Thyroid gland (tissue), 4 donors: Measurements from ENCODE around the gene FHOD3. TPM values are rescaled to one million over a fixed set of nuclear protein-coding genes. Genes with fewer than 3 reads are reported as not detected.

Experiments
- DNase-seq, 2 donors: peaks; one replicate each; pipeline ENCODE4 v3.0.0-alpha.2; 2019
- H3K27ac ChIP-seq, 3 donors: fragments of 200-600 bp; sonication (generic); 1 replicate in 2 of 3; 2 replicates in 1 of 3; pipeline ENCODE4 v1.5.1; 2016 to 2019; ENCODE audit warnings: mild to moderate bottlenecking in 1 of 3, moderate library complexity in 1 of 3
- H3K27me3 ChIP-seq: fragments of 200-600 bp; sonication (generic); one replicate; pipeline ENCODE4 v1.5.1; 2019
- H3K36me3 ChIP-seq, 2 donors: fragments of 200-600 bp; sonication (generic); one replicate each; pipeline ENCODE4 v1.5.1; 2016 to 2019
- H3K4me1 ChIP-seq, 2 donors: fragments of 200-600 bp; sonication (generic); one replicate each; pipeline ENCODE4 v1.5.1; 2017 to 2019
- H3K4me3 ChIP-seq, 3 donors: fragments of 200-600 bp; sonication (generic); replicated peaks in 1 of 3; 1 replicate in 2 of 3; 2 replicates in 1 of 3; pipeline ENCODE4 v1.5.1; 2016; ENCODE audit warnings: mild to moderate bottlenecking in 1 of 3
- H3K9me3 ChIP-seq: fragments of 200-600 bp; sonication (generic); one replicate; pipeline ENCODE4 v1.5.1; 2017
- POLR2A ChIP-seq, 2 donors: fragments of 450-650 bp; IDR thresholded peaks; one replicate each; pipeline ENCODE4 v1.6.1; 2017; ENCODE audit warnings: antibody characterized with exemption in 2 of 2, mild to moderate bottlenecking in 2 of 2, moderate library complexity in 1 of 2
- WGBS, 2 donors: methylation state at CpG; one replicate each; pipeline ENCODE4 v1.1.5; 2017; 5-methylcytosine and 5-hydroxymethylcytosine counted together
- intact Hi-C: fragments of 100-400 bp; cut with DNase I; formaldehyde crosslinking; loops from one replicate; pipeline ENCODE4 v1.15.1; 2023
- total RNA-seq, 4 donors: library from RNA; depleted of rRNA; stranded (reverse); fragments of >200 nt; gene quantifications; one replicate each; pipeline ENCODE4 v1.2.3, GENCODE V29; 2016
- TF ChIP-seq, protein P1 (sequence below), 6 experiments: fragments of 200-600 bp in 3 of 6; fragments of 450-650 bp in 3 of 6; sonication (generic) in 3 of 6; IDR thresholded peaks; one replicate each; pipeline ENCODE4 v1.5.1; 2016 to 2019; ENCODE audit warnings: antibody characterized with exemption in 6 of 6, mild to moderate bottlenecking in 2 of 6, inconsistent platforms in 1 of 6, moderate library complexity in 1 of 6

Gene FHOD3
- total RNA-seq, 4 donors from 2014 or later, result 1.6 to 6.9 (median 4.8) TPM

GRCh38 chr18:36314754-36315153 is 17.2 kb downstream of the FHOD3 start:
- Histone ChIP-seq H3K36me3 (no peaks in the 10 kb centered on the region), H3K27ac (peak overlapping the region; percentile 15 to 83 (median 73)), H3K4me1 (peaks cover 11 to 16% of the 10 kb centered on the region in 2 donors), H3K4me3 (no peak overlapping the region), H3K9me3 (no peaks in the 10 kb centered on the region), H3K27me3 (no peaks in the 10 kb centered on the region)
- no peak for TF ChIP-seq POLR2A (IDR thresholded peaks at IDR 0.05)
- TF ChIP-seq, protein P1, sequence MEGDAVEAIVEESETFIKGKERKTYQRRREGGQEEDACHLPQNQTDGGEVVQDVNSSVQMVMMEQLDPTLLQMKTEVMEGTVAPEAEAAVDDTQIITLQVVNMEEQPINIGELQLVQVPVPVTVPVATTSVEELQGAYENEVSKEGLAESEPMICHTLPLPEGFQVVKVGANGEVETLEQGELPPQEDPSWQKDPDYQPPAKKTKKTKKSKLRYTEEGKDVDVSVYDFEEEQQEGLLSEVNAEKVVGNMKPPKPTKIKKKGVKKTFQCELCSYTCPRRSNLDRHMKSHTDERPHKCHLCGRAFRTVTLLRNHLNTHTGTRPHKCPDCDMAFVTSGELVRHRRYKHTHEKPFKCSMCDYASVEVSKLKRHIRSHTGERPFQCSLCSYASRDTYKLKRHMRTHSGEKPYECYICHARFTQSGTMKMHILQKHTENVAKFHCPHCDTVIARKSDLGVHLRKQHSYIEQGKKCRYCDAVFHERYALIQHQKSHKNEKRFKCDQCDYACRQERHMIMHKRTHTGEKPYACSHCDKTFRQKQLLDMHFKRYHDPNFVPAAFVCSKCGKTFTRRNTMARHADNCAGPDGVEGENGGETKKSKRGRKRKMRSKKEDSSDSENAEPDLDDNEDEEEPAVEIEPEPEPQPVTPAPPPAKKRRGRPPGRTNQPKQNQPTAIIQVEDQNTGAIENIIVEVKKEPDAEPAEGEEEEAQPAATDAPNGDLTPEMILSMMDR (IDR thresholded peaks at IDR 0.05), result no peak
- intact Hi-C loops, result no loop called here
- DNase-seq, result peak; percentile 18 to 22
- 18 to 30% methylated on average over 4 of the region's 4 CpGs for WGBS, 2 donors

- Histone ChIP-seq H3K36me3 (no peaks in the 10 kb centered on the region), H3K4me1 (peaks cover 11 to 16% of the 10 kb centered on the region in 2 donors), H3K27me3 (no peaks in the 10 kb centered on the region), H3K4me3 (no peak overlapping the region), H3K9me3 (no peaks in the 10 kb centered on the region), H3K27ac (peak overlapping the region in 2 of 3 donors; percentile 73 to 83)
- peak; percentile 67 for DNase-seq
- TF ChIP-seq, protein P1 (IDR thresholded peaks at IDR 0.05), result no peak
- no peak for TF ChIP-seq POLR2A (IDR thresholded peaks at IDR 0.05)
- intact Hi-C loops, result no loop called here
- 39 to 55% methylated on average over 10 of the region's 10 CpGs for WGBS, 2 donors
Measured at GRCh38 chr18:36315736-36316135, 18.2 kb downstream of the FHOD3 start.

- TF ChIP-seq, protein P1 (IDR thresholded peaks at IDR 0.05), result no peak
- no peak for TF ChIP-seq POLR2A (IDR thresholded peaks at IDR 0.05)
- H3K9me3 ChIP-seq, result no peaks in the 10 kb centered on the region
- H3K4me1 ChIP-seq, result peaks cover 11 to 16% of the 10 kb centered on the region in 2 donors
- no peak overlapping the region for H3K4me3 ChIP-seq
- no peak for DNase-seq
- no peaks in the 10 kb centered on the region for H3K36me3 ChIP-seq
- H3K27ac ChIP-seq, result peak overlapping the region in 1 of 3 donors; percentile 41
- intact Hi-C loops, result no loop called here
- H3K27me3 ChIP-seq, result no peaks in the 10 kb centered on the region
- 92 to 97% methylated on average over 2 of the region's 2 CpGs for WGBS, 2 donors
Measured at GRCh38 chr18:36316246-36316645, 18.7 kb downstream of the FHOD3 start.

- intact Hi-C loops, result no loop called here
- Histone ChIP-seq H3K4me1 (no peaks in the 10 kb centered on the region), H3K9me3 (no peaks in the 10 kb centered on the region), H3K27ac (no peak overlapping the region), H3K36me3 (no peaks in the 10 kb centered on the region), H3K27me3 (no peaks in the 10 kb centered on the region), H3K4me3 (no peak overlapping the region)
- TF ChIP-seq, protein P1 (IDR thresholded peaks at IDR 0.05), result no peak
- no peak for TF ChIP-seq POLR2A (IDR thresholded peaks at IDR 0.05)
- no peak for DNase-seq
- WGBS, 2 donors, result 75 to 77% methylated on average over 10 of the region's 10 CpGs
Measured at GRCh38 chr18:36321658-36322407, 24.3 kb downstream of the FHOD3 start.

- no peak for TF ChIP-seq POLR2A (IDR thresholded peaks at IDR 0.05)
- TF ChIP-seq, protein P1 (IDR thresholded peaks at IDR 0.05), result no peak
- 100% methylated on average over 1 of the region's 1 CpG for WGBS, 2 donors
- H3K9me3 ChIP-seq, result no peaks in the 10 kb centered on the region
- no peaks in the 10 kb centered on the region for H3K36me3 ChIP-seq
- no peaks in the 10 kb centered on the region for H3K4me1 ChIP-seq
- DNase-seq, result no peak
- no peak overlapping the region for H3K4me3 ChIP-seq
- no peaks in the 10 kb centered on the region for H3K27me3 ChIP-seq
- no peak overlapping the region for H3K27ac ChIP-seq
- intact Hi-C loops, result no loop called here
Measured at GRCh38 chr18:36322408-36322728, 24.9 kb downstream of the FHOD3 start.
